ENCODE results near the gene SF3B5.
"Not testable (repeated sequence)": the region's sequence is repeated elsewhere in the genome, so short reads cannot be mapped to it uniquely, and the experiment has no call there.

Gene SF3B5

GRCh38 chr6:144063744-144064401 lies 31.5 kb downstream of the SF3B5 start:
- no peaks in the 10 kb centered on the region for H3K36me3 ChIP-seq (ENCODE audit: insufficient read depth, low read length)
- H3K4me1 ChIP-seq (ENCODE audit: insufficient read depth, low read length) = peaks cover 5% of the 10 kb centered on the region; the same call in 1 of the 2 replicates
- no peaks in the 10 kb centered on the region for H3K9me3 ChIP-seq (ENCODE audit: control insufficient read depth, insufficient read depth, low read length)
- H3K9ac ChIP-seq (ENCODE audit: low read depth, low read length) = peak overlapping the region; percentile 75; the same call in 1 of the 2 replicates

GRCh38 chr6:144063246-144063743 lies 32.1 kb downstream of the SF3B5 start:
- peak overlapping the region; percentile 75; the same call in 1 of the 2 replicates for H3K9ac ChIP-seq (ENCODE audit: low read depth, low read length)
- H3K36me3 ChIP-seq (ENCODE audit: insufficient read depth, low read length) = no peaks in the 10 kb centered on the region
- peaks cover 5% of the 10 kb centered on the region; the same call in 1 of the 2 replicates for H3K4me1 ChIP-seq (ENCODE audit: insufficient read depth, low read length)

GRCh38 chr6:144062786-144063185 lies 32.6 kb downstream of the SF3B5 start:
- no peak overlapping the region for H3K9ac ChIP-seq (ENCODE audit: low read depth, low read length)
- H3K4me1 ChIP-seq (ENCODE audit: insufficient read depth, low read length) = peaks cover 5% of the 10 kb centered on the region; the same call in 1 of the 2 replicates
- H3K36me3 ChIP-seq (ENCODE audit: insufficient read depth, low read length) = no peaks in the 10 kb centered on the region
- H3K9me3 ChIP-seq (ENCODE audit: control insufficient read depth, insufficient read depth, low read length) = no peaks in the 10 kb centered on the region

More at GRCh38 chr6:144063246-144063743, 32.1 kb downstream of the SF3B5 start:
- H3K9me3 ChIP-seq (ENCODE audit: control insufficient read depth, insufficient read depth, low read length) = no peaks in the 10 kb centered on the region

GRCh38 chr6:144059139-144059538 lies 36.2 kb downstream of the SF3B5 start:
- H3K9ac ChIP-seq (ENCODE audit: low read depth, low read length) = no peak overlapping the region
- H3K4me1 ChIP-seq (ENCODE audit: insufficient read depth, low read length) = peaks cover 5% of the 10 kb centered on the region; the same call in 1 of the 2 replicates
- H3K36me3 ChIP-seq (ENCODE audit: insufficient read depth, low read length) = no peaks in the 10 kb centered on the region
- no peaks in the 10 kb centered on the region for H3K9me3 ChIP-seq (ENCODE audit: control insufficient read depth, insufficient read depth, low read length)

- Histone ChIP-seq H3K4me1 (ENCODE audit: insufficient read depth, low read length) (no peaks in the 10 kb centered on the region), H3K9ac (ENCODE audit: low read depth, low read length) (no peak overlapping the region), H3K36me3 (ENCODE audit: insufficient read depth, low read length) (no peaks in the 10 kb centered on the region), H3K9me3 (ENCODE audit: control insufficient read depth, insufficient read depth, low read length) (no peaks in the 10 kb centered on the region)
These were observed 40.0 kb downstream of the SF3B5 start for GRCh38 chr6:144055121-144055931.

- Histone ChIP-seq H3K9ac (ENCODE audit: low read depth, low read length) (no peak overlapping the region), H3K4me1 (ENCODE audit: insufficient read depth, low read length) (no peaks in the 10 kb centered on the region), H3K9me3 (ENCODE audit: control insufficient read depth, insufficient read depth, low read length) (no peaks in the 10 kb centered on the region), H3K36me3 (ENCODE audit: insufficient read depth, low read length) (no peaks in the 10 kb centered on the region)
These were observed 41.8 kb downstream of the SF3B5 start for GRCh38 chr6:144053601-144054000.

GRCh38 chr6:144052488-144052887 lies 42.9 kb downstream of the SF3B5 start:
- no peaks in the 10 kb centered on the region for H3K4me1 ChIP-seq (ENCODE audit: insufficient read depth, low read length)
- H3K36me3 ChIP-seq (ENCODE audit: insufficient read depth, low read length) = no peaks in the 10 kb centered on the region
- H3K9ac ChIP-seq (ENCODE audit: low read depth, low read length) = no peak overlapping the region
- no peaks in the 10 kb centered on the region for H3K9me3 ChIP-seq (ENCODE audit: control insufficient read depth, insufficient read depth, low read length)

GRCh38 chr6:144049386-144049785 lies 46.0 kb downstream of the SF3B5 start:
- H3K9ac ChIP-seq (ENCODE audit: low read depth, low read length) = no peak overlapping the region
- H3K36me3 ChIP-seq (ENCODE audit: insufficient read depth, low read length) = no peaks in the 10 kb centered on the region
- H3K9me3 ChIP-seq (ENCODE audit: control insufficient read depth, insufficient read depth, low read length) = peaks cover 2% of the 10 kb centered on the region; the same call in 1 of the 2 replicates
- H3K4me1 ChIP-seq (ENCODE audit: insufficient read depth, low read length) = no peaks in the 10 kb centered on the region

- Histone ChIP-seq H3K36me3 (ENCODE audit: insufficient read depth, low read length) (no peaks in the 10 kb centered on the region), H3K9me3 (ENCODE audit: control insufficient read depth, insufficient read depth, low read length) (peaks cover 2% of the 10 kb centered on the region; the same call in 1 of the 2 replicates)
These were observed 47.7 kb downstream of the SF3B5 start for GRCh38 chr6:144047688-144048087.

GRCh38 chr6:144046672-144047071 lies 48.7 kb downstream of the SF3B5 start:
- H3K9ac ChIP-seq (ENCODE audit: low read depth, low read length); H3K9me3 ChIP-seq (ENCODE audit: control insufficient read depth, insufficient read depth, low read length); H3K36me3 ChIP-seq (ENCODE audit: insufficient read depth, low read length); H3K4me1 ChIP-seq (ENCODE audit: insufficient read depth, low read length): not testable (repeated sequence)

More at GRCh38 chr6:144047688-144048087, 47.7 kb downstream of the SF3B5 start:
- no peak overlapping the region for H3K9ac ChIP-seq (ENCODE audit: low read depth, low read length)
- no peaks in the 10 kb centered on the region for H3K4me1 ChIP-seq (ENCODE audit: insufficient read depth, low read length)

- H3K36me3 ChIP-seq (ENCODE audit: insufficient read depth, low read length); H3K9ac ChIP-seq (ENCODE audit: low read depth, low read length); H3K9me3 ChIP-seq (ENCODE audit: control insufficient read depth, insufficient read depth, low read length); H3K4me1 ChIP-seq (ENCODE audit: insufficient read depth, low read length): not testable (repeated sequence)
These were observed 50.4 kb downstream of the SF3B5 start for GRCh38 chr6:144044989-144045388.

Data from ES-I3 (cell line).